GM18868 (cell line): ENCODE data around the gene COX19.
"Not testable (repeated sequence)": the region's sequence is repeated elsewhere in the genome, so short reads cannot be mapped to it uniquely, and the experiment has no call there.

Source experiments
- ATAC-seq: cut with Tn5 transposase; IDR thresholded peaks from one replicate; pipeline ENCODE4 v1.9.1; 2021; ENCODE audit warnings: mild to moderate bottlenecking, moderate library complexity; ENCODE audit not compliant: unreplicated experiment

COX19 gene

DNA sequence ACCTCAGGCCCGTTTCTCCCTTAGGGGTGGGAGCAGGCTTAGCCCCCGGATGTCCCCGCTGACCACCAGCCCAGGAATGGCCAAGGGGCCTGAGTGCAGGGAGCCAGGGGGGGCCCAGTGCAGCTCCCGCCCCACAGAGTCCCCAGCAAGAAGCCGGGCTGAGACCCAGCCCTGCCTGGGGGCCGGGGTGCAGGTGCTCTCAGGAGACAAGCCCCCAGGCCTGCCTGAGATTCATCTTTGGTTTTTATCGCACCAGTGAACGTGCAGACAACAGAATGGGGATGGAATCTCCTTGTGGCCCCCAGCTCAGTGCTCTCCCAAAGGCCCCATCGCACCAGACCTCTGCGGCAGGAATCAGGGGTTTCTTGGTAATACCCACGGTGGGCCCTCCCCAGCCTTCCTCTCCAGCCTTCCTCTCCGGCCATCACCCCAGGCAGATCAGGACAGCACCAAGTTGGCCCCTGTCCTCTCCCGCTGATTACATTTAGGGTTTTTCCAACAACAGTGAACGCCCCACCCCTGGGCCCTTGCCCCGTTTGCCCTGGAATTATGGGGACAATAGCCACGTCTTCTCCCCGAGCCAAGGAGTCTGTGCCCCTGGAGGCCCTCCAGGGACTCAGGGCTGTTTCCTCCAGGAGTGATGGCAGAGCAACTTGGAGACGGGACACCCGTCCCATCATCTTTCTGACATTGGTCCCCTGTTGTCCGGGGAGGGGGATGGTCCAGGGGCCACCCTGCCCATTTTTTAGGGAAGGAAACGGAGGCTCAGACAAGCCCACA, 43.3 kb downstream of the COX19 start:
- no peak for ATAC-seq

DNA sequence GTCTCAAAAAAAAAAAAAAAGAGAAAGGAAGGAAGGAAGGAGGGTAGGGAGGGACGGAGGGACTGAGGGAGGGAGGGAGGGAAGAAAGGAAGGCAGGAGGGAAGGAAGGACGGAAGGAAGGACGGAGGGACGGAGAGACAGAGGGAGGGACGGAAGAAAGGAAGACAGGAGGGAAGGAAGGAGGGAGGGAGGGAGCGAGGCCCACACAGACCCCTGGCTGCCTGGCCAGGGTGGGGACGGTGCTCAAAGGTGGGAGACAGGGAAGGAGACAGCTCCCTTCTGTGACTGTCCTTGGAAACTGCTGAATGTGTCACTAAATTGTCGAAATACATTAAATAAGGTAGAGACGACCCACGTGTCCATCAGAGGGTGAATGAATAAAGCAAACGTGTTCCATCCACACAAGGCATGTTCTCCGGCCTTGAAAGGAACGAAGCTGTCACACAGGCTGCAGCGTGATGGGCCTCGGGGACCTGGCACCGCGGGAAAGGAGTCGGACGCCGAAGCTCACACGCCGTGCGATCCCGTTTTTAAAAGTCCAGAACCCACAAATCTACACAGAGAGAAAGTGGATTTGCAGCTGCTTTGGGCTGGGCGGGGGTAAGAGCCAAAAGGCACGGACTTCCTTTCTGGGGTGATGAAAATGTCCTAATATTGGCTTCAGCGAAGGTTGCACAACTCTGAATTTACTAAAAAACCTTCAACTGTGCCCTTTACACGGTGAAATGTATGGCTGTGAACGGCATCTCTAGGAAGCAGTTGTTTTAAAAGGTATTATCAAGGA, 44.2 kb downstream of the COX19 start:
- ATAC-seq, result no peak

DNA sequence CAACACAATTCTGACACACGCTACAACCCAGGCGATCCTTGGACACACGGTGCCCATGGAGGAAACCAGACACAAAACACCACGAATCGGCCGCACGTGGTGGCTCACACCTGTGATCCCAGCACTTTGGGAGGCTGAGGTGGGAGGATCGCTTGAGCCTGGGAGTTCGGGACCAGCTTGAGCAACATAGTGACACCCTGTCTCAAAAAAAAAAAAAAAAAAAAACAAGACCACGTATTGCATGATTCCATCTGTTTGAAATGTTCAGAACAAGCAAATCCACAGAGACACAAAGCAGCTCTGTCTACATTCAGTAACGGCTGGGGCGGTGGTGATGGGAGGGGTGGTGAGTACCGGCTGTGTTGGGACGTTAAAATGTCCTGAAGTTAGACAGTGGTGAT, 46.0 kb downstream of the COX19 start:
- no peak for ATAC-seq

DNA sequence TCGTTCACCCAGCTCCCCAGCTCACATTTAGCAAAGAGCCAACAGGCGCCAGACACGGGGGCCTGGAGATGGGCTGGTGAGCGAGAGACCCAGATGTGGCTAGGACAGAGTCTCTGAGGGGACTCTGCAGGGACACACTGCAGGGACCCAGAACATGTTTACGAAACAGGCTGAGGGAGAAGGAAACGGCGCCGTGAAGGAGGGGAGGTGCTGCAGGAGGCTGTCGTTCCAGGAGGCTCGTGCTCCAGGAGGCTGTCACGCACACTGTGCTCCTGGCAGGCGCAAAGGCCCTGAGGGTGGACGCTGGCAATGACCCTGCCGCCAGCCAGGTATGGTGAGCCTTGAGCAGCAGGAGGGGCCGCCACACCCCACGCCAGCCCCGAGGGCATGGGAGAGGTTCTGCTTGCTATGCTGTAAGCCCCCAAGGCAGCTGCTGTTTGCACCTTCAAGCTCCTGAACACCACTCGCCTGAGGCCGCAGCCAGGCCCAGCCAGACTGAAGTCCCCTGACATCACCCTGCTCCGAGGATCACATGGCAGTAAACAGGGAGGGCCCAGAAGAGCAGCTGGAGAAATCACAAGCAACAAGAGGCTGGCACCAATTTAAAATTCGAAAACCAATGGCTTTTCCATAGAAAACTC, 48.2 kb downstream of the COX19 start:
- ATAC-seq, result no peak

DNA sequence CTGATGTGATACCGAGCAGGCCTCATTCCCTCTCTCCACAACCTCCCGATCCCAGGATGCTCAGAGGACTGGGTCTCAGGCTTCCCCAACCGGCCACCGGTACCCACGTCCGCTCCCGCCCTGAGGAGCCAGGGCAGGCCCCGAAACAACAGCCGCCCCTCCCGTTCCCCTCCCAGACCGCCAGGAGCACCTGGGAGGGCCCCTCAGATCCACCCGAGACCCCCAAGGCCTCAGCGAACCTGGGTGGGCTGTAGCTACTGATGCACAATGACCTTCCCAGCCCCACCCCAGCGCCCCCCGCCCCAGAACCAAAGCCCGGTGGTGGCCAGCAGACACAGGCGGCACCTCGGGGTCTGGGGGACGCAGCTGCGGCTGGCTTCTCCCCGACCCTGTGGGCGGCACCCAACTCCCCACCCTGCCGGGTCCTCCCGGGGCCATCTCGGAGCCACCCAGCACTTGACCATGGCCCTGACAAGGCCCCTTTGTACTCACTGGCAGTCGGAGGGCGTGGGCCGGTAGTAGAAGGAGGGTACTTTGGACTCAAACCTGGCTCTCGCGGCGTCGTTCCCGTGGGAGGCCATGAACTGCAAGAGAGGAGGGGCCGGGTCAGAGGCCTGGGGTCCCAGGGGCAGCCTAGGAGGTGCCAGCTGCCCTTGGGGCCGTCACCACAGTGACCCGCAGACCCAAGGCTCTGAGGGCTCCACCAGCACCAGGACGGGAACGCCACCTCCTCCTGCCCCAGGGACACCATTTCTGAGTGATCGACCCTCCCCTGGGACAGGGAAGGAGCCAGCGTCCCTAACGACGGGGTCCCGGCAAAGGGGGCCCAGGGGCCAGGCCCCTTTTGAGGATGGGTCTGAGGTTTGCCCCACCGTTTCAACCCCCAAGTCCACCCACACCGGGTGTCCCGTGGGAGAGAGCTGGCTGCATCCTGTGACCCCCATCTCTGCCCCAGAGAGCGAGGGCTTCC, 49.0 kb downstream of the COX19 start:
- no peak for ATAC-seq

DNA sequence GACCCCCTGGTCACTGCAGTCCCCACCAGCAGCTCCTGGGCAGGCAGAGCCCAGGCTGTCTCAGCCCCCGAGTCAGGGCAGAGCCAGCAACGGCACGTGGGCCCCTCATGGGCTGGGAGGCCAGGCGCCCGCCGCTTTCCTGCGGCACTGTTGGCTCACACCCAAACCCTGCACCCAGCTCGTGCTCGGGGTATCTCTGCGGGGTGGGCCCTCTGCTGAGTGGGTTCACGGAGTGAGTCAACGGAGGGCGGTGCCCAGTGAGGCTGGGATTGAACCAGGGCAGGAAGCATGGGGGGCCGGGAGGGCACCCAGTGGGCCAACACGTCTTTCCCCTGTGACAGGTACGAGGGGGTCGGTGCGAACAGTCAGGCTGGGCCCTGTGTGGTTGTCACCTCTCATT, 49.7 kb downstream of the COX19 start:
- ATAC-seq, result no peak

DNA sequence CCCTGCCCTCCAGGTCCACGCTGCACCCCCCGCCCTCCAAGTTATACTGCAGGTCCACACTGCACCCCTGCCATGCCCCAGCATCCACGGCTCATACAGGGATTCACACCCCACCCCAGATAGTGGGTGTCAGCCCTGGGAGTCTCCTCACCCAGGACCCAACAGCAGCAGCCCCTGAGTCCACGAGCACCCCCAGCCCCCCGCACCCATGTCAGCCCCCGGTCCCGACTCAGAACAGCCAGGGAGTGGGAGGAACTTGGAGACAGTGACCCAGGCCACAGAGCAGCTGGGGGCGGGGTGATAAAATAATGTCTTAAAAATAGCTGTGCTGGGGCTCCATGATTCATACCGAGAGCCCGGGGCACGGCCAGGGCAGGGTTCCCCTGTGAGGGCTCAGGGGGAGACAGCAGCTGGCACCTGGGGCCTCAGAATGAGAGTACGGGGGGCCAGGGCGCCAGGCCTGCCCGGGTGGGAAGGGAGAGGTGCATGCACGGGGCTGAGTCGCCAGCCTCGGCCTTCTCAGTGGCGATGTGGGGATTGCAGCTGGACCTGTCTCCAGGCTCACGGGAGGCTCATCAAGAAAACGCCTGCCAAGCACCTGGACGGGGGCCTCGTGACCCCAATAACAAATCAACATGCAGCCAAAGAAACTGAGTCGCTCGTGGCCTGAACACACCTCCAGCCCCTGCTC, 50.7 kb downstream of the COX19 start:
- peak; percentile 53 for ATAC-seq

DNA sequence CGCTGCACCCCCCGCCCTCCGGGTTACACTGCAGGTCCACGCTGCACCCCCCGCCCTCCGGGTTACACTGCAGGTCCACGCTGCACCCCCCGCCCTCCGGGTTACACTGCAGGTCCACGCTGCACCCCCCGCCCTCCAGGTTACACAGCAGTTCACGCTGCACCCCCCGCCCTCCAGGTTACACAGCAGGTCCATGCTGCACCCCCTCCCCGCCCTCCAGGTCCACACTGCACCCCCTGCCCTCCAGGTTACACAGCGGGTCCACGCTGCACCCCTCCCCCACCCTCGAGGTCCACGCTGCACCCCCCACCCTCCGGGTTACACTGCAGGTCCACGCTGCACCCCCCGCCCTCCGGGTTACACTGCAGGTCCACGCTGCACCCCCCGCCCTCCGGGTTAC, 51.3 kb downstream of the COX19 start:
- ATAC-seq, result not testable (repeated sequence)

DNA sequence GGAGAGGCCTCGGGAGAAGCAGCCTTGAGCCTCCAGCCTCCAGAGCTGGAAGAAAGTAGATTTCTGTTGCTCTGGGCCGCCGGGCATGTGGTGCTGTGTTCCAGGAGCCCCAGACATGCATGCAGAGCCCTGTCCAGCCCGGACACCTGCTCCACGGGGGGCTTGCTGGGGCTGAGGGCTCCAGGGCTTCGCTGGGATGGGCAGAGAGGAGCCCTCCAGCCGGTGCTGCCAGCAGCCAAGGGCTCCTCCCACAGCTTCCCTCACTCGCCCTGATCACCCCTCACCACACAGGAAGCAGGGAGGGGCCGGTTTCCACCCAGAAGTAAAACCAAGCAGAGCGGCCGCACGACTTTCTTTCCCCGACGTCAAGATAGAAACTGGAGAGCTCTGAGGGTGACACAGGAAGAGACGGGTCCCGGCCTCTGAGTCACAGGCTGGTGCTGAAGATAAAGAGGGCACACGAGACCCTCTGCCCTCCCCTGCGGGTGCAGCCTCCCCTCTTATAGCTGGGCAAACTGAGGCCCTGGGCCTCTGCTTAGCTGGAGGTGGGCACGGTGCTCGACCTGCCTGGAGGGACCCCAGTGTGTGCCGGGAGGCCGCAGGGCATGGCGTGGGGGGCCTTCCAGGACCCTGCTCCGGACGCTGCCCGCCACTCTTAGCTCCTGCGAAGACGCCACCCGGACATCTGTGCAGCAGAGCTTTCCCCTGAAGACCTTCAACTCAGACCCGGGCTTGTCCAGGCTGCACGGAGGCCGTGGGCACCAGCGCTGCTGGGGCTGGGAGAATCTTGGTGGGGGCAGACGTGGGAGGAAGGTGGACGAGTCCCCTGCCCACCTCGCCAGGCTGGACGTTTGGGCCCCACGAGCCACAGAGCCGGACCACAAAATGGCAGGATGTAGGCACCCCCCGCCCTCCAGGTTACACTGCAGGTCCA, 52.0 kb downstream of the COX19 start:
- peak; percentile 82 for ATAC-seq

DNA sequence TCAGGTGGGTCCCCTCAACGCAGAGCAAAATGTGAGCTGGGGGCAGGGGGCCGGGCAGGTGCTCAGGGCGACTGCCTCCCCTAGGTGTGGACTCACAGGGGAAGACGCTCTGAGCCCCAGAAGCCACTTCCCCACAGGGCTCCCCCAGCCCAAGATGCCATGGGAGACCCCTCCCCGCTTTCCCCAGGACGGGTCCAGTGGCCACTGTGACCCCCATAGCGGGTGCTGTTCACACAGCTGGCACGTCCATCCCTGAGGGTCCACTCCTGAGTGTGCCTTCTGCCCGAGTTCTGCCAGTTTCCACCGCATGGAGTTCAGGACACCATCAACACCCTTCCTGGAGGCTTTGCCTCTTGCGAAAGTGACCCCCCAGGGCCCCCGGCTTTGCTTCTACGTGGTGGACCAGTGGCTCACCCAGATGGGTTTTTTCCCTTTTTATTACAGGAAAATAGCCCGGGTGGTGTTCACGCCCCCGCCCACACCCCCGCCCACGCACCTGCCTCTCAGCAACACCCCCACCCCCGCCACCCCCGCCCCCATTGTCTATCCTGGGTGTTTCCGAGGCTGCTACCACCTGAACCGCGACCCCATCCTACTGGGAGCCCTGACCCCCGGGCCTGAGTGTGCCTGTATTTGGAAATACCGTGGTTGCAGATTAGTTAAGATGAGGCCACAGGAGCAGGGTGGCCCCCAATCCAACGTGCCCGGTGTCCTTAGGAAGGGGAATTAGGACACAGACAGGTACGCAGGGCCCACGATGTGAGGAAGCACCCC, 52.8 kb downstream of the COX19 start:
- ATAC-seq, result no peak

DNA sequence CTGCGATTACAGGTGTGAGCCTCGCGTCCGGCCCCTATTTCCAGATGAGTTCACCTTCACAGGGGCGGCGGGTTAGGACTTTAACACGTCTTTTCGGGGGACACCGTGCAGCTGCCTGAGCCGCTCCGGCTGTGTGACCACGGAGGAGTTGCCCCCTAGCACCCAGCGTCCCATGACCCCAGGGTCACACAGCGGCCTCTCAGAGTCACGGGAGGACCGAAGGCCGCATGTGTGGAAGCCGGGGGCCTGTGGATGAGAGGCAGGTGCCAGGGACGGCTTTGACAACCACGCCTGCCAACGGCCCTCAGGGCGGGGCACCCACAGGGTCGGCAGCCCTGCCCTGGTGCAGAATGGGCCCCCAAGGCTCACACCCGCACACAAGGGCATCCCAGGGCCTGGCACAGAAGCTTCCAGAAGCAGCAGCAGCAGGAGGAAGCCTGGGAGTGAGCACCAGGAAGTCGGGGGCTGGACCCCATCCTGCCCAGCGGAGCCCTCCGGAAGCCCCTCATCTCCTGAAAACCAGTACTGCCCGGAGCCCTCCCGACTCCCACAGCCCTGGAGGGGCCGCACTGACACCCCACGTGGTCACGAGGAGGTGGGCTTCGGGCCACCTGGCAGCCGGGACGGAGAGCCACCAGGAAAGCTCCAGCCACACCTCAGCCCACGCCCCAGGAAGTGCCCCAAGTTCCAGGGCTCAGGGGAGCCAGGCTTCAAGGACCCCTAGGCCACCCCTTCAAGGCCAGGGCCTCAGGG, 53.6 kb downstream of the COX19 start:
- ATAC-seq, result no peak

DNA sequence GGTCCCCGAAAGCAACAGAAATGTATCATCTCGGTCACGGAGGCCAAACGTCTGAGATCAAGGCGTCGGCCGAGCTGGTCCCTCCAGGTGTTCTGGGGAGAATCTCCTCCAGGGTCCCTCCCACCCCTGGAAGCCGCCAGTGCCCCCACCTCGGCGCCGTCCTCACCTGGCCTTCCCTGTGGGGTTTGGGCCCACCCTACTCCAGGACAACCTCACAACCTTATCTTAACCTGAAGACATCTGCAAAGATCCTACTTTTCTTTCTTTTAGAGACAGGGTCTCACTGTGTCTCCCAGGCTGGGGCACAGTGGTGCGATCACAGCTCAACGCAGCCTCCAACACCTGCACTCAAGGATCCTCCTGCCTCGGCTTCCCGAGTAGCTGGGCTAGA, 54.3 kb downstream of the COX19 start:
- no peak for ATAC-seq

DNA sequence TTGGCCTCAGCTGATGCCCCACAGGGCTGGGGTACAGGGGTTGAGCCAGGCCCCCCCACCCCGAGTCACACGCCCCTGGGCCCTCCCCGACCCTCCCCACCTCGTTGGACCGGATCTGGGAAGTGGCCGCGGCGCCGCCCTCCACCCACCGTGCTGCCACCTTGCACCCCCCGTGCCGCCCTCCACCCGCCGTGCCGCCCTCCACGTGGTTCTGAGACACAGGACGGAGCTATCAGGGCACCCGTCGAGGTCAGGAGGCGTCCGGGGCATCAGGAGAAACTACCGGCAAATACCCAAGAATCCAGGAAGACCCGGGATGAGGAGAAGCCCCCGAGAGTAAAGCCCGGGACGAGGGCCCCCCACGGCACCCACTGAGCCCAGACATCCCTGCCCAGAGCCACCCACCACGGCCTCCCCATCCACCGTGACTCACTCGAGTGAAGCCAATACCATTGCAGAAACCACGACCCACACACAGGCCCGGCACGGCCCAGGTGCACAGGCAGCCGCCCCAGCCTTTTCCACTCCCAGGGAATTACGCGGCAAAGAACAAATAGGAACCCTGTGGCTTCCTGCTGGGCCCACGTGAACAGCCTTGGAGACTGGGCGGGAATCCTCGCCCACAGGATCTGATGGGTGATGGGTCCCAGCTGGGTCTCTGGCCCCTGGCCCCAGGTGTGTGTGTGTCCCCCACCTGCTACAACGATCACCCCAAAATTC, 54.8 kb downstream of the COX19 start:
- no peak for ATAC-seq

DNA sequence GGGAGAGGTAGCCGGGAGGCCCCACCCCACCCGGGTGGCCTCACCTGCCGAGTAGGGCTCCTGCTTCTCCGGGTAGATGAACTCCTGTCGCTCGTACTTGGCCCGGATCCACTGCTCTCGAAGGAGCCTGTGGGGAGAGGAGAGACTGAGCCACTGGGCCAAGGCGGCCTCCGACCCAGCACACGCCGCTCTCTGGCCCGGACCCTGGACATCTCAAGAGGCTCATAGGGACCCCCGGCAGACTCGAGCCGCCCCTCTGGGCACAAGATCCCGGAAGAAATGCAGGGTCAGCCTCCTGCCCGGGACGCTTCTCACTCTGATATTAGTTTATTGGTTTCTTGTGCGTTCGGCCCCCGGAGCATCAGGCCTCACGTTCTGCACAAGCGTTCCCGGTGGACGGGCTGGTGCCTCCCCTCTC, 55.4 kb downstream of the COX19 start:
- ATAC-seq, result no peak

DNA sequence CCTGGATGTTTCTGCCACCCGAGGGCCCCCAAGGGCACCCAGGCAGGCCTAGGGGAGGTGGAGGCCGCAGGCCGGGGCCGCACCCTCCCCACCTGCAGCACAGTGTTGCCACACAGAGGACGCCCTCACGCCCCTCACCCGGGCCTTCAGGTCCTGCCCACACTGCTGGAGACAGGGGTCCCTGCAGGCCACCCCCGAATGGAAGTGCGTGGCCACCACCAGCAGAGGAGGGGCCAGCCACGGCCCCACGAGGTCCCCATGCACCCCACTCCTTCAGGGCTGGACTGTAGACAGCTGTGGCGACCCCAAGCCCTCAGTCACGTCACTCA, 56.3 kb downstream of the COX19 start:
- ATAC-seq, result no peak

DNA sequence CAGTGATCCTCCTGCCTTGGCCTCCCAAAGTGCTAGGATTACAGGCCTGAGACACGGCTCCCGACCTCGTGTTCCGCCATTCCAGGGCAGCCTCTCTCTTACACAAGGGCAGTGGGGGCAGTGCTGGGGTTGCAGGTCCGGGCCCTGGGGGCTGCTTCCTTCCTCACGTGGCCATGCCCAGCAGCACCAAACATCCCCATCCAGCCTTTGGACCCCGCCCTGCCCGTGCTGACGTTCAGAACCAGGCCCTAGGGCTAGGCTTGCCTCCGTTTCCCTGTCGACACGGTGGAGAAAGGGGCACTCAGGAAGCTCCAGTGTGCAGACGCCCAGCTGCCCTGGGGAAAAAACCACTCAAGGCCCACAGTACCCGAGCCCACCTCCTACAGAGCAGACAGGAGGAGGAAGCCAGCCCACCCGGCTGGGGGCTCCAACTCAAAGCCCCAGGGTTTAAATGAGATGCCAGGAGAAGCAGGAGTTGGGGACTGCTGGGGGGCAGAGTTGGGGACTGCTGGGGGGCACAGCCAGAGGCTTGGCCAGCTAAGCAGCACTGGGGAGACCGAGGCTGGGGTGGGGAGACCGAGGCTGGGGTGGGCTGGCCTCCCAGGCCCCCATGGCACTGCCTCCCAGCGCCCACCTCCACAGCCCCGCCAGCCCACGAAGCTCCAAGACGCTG, 56.8 kb downstream of the COX19 start:
- no peak for ATAC-seq

DNA sequence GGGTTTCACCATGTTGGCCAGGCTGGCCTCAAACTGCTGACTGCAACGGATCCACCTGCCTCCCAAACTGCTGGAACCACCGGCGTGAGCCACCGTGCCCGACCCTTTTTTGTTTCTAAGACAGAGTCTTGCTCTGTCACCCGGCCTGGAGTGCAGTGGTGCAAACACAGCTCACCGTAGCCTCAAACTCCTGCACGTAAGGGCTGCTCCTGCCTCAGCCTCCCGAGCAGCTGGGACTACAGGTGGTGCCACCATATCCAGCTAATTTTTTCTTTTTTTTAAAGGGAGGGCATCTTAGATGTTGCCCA, 57.3 kb downstream of the COX19 start:
- ATAC-seq, result no peak
